Liver (tissue), 9 donors: Measurements from ENCODE around the gene SEM1. TPM values are rescaled to one million over a fixed set of nuclear protein-coding genes. Genes with fewer than 3 reads are reported as not detected.

ENCODE experiments used
- DNase-seq: peaks from one replicate; pipeline ENCODE4 v3.0.0-alpha.2; 2017; ENCODE audit warnings: low spot score
- H3K27ac ChIP-seq, 2 donors: one replicate each; pipeline ENCODE4 v1.7.0; 2013; ENCODE audit warnings: inconsistent platforms in 2 of 2, low read length in 2 of 2, control low read depth in 1 of 2, low read depth in 1 of 2, mild to moderate bottlenecking in 1 of 2
- H3K27me3 ChIP-seq, 4 donors: one replicate each; pipeline versions ENCODE4 v1.6.1 to v1.7.0; 2013; ENCODE audit warnings: low read length in 3 of 4, inconsistent platforms in 1 of 4, mild to moderate bottlenecking in 1 of 4, moderate library complexity in 1 of 4; ENCODE audit not compliant: control insufficient read depth in 4 of 4, insufficient read depth in 4 of 4
- H3K36me3 ChIP-seq, 4 donors: one replicate each; pipeline versions ENCODE4 v1.6.1 to v1.7.0; 2013; ENCODE audit warnings: low read length in 3 of 4, mild to moderate bottlenecking in 3 of 4, low read depth in 1 of 4, moderate library complexity in 1 of 4; ENCODE audit not compliant: control insufficient read depth in 4 of 4, insufficient read depth in 3 of 4
- H3K4me1 ChIP-seq, 4 donors: one replicate each; pipeline versions ENCODE4 v1.6.1 to v1.7.0; 2013; ENCODE audit warnings: low read length in 3 of 4, mild to moderate bottlenecking in 3 of 4, moderate library complexity in 1 of 4; ENCODE audit not compliant: control insufficient read depth in 4 of 4, insufficient read depth in 4 of 4
- H3K4me3 ChIP-seq, 3 donors: one replicate each; pipeline versions ENCODE4 v1.6.1 to v1.7.0; 2013; ENCODE audit warnings: low read length in 3 of 3, control low read depth in 1 of 3, low read depth in 1 of 3, mild to moderate bottlenecking in 1 of 3
- H3K9ac ChIP-seq, 2 donors: one replicate each; pipeline ENCODE4 v1.7.0; 2013; ENCODE audit warnings: low read length in 2 of 2, mild to moderate bottlenecking in 2 of 2, moderate library complexity in 2 of 2, control low read depth in 1 of 2, low read depth in 1 of 2
- H3K9me3 ChIP-seq, 4 donors: one replicate each; pipeline versions ENCODE4 v1.6.1 to v1.7.0; 2013; ENCODE audit warnings: low read length in 3 of 4; ENCODE audit not compliant: control insufficient read depth in 4 of 4
- CTCF ChIP-seq: fragments of 150-350 bp; IDR thresholded peaks from 2 replicates; pipeline ENCODE4 v1.5.1; 2017; ENCODE audit warnings: improper control_type of control experiment, low read depth, low read length; ENCODE audit not compliant: missing input control
- EGR1 ChIP-seq, 2 donors: IDR thresholded peaks; 2 replicates each; pipeline ENCODE4 v1.6.1; 2016 to 2018; ENCODE audit warnings: antibody characterized with exemption in 2 of 2, low read depth in 2 of 2
- FOXA2 ChIP-seq: IDR thresholded peaks from 2 replicates; pipeline ENCODE4 v1.6.1; 2016; ENCODE audit warnings: antibody characterized with exemption
- GABPA ChIP-seq, 2 donors: IDR thresholded peaks in 1 of 2; conservative IDR thresholded peaks in 1 of 2; 2 replicates each; pipeline ENCODE4 v1.6.1; 2016; ENCODE audit warnings: antibody characterized with exemption in 2 of 2, mild to moderate bottlenecking in 1 of 2, moderate library complexity in 1 of 2
- HNF4A ChIP-seq, 2 donors: conservative IDR thresholded peaks; 2 replicates each; pipeline ENCODE4 v1.6.1; 2016; ENCODE audit warnings: antibody characterized with exemption in 2 of 2, mild to moderate bottlenecking in 2 of 2
- HNF4G ChIP-seq: IDR thresholded peaks from 2 replicates; pipeline ENCODE4 v1.6.1; 2016; ENCODE audit warnings: antibody characterized with exemption
- JUND ChIP-seq, 2 donors: IDR thresholded peaks; 2 replicates each; pipeline ENCODE4 v1.6.1; 2016; ENCODE audit warnings: antibody characterized with exemption in 2 of 2
- MAX ChIP-seq: IDR thresholded peaks from 2 replicates; pipeline ENCODE4 v1.6.1; 2016; ENCODE audit warnings: antibody characterized with exemption
- NR2F2 ChIP-seq: IDR thresholded peaks from 2 replicates; pipeline ENCODE4 v1.6.1; 2016; ENCODE audit warnings: antibody characterized with exemption
- REST ChIP-seq: IDR thresholded peaks from 2 replicates; pipeline ENCODE4 v1.6.1; 2016; ENCODE audit warnings: antibody characterized with exemption, mild to moderate bottlenecking
- RXRA ChIP-seq, 2 donors: IDR thresholded peaks; 2 replicates each; pipeline ENCODE4 v1.6.1; 2017 to 2018; ENCODE audit warnings: antibody characterized with exemption in 2 of 2, mild to moderate bottlenecking in 1 of 2
- SP1 ChIP-seq: IDR thresholded peaks from 2 replicates; pipeline ENCODE4 v1.6.1; 2018; ENCODE audit warnings: antibody characterized with exemption, mild to moderate bottlenecking
- TAF1 ChIP-seq: conservative IDR thresholded peaks from 2 replicates; pipeline ENCODE4 v1.6.1; 2016; ENCODE audit warnings: antibody characterized with exemption, mild to moderate bottlenecking
- YY1 ChIP-seq: IDR thresholded peaks from 2 replicates; pipeline ENCODE4 v1.6.1; 2016; ENCODE audit warnings: antibody characterized with exemption, mild to moderate bottlenecking
- ZBTB33 ChIP-seq: IDR thresholded peaks from 2 replicates; pipeline ENCODE4 v1.6.1; 2016; ENCODE audit warnings: antibody characterized with exemption
- WGBS: extraction: QIAGEN DNeasy Blood & Tissue Kit; methylation state at CpG from one replicate; pipeline ENCODE4 v1.1.7; 2013; 5-methylcytosine and 5-hydroxymethylcytosine counted together
- polyA plus RNA-seq, 2 donors: library from polyadenylated mRNA; stranded (reverse) in 1 of 2; unstranded in 1 of 2; fragments of 200-250 nt in 1 of 2; fragments of >200 nt in 1 of 2; fragmentation: Nextera tagmentation in 1 of 2; extraction: Ambion mirVana in 1 of 2; gene quantifications; one replicate each; pipeline versions ENCODE4 v1.2.1 to v1.2.3, GENCODE V29; 2013 to 2015
- total RNA-seq, 2 donors: library from RNA; depleted of rRNA; stranded (reverse); fragments of >200 nt; gene quantifications; one replicate each; pipeline ENCODE4 v1.2.3, GENCODE V29; 2014
- donor health status: healthy.
- donor health status: healthy.
- donor health status: healthy.
- donor health status: healthy.
- donor health status: healthy.

SEM1 gene
- total and polyA plus RNA-seq, 4 donors: 21.1 to 325 (median 52.7) TPM

GRCh38 chr7:96689414-96689813 lies 20.2 kb downstream of the SEM1 start:
- DNase-seq: no peak
- TF ChIP-seq SP1 (no peak), HNF4A (conservative IDR thresholded peaks at IDR 0.05) (no peak), JUND (IDR thresholded peaks at IDR 0.05) (no peak), FOXA2 (no peak), TAF1 (no peak), HNF4G (no peak), CTCF (no peak), EGR1 (IDR thresholded peaks at IDR 0.05; ENCODE audit: low read depth in 2 of 2) (no peak), YY1 (no peak), ZBTB33 (no peak), MAX (no peak), RXRA (IDR thresholded peaks at IDR 0.05) (no peak)
- H3K27ac ChIP-seq: no peak overlapping the region
- H3K36me3 ChIP-seq: peaks cover 0 to 10% (median 2%) of the 10 kb centered on the region in 4 donors
- 98% methylated on average over 1 of the region's 1 CpG for WGBS
- no peak overlapping the region for H3K9ac ChIP-seq
- H3K27me3 ChIP-seq: no peaks in the 10 kb centered on the region
- no peaks in the 10 kb centered on the region for H3K4me1 ChIP-seq
- no peaks in the 10 kb centered on the region for H3K9me3 ChIP-seq
- no peak overlapping the region for H3K4me3 ChIP-seq

- DNase-seq: no peak
- no peak for TF ChIP-seq NR2F2
- TF ChIP-seq YY1: no peak
- Histone ChIP-seq H3K9ac (no peak overlapping the region), H3K27me3 (no peaks in the 10 kb centered on the region), H3K27ac (no peak overlapping the region), H3K4me3 (no peak overlapping the region), H3K4me1 (no peaks in the 10 kb centered on the region), H3K9me3 (no peaks in the 10 kb centered on the region), H3K36me3 (peaks cover 0 to 2% (median 0%) of the 10 kb centered on the region in 4 donors)
These were observed 23.3 kb downstream of the SEM1 start for GRCh38 chr7:96686305-96686704.

- no peaks in the 10 kb centered on the region for H3K4me1 ChIP-seq
- WGBS: 95% methylated on average over 1 of the region's 1 CpG
- H3K27ac ChIP-seq: no peak overlapping the region
- no peaks in the 10 kb centered on the region for H3K36me3 ChIP-seq
- no peaks in the 10 kb centered on the region for H3K9me3 ChIP-seq
- no peaks in the 10 kb centered on the region for H3K27me3 ChIP-seq
- no peak overlapping the region for H3K9ac ChIP-seq
- DNase-seq: no peak
- no peak overlapping the region for H3K4me3 ChIP-seq
- no peak for TF ChIP-seq GABPA (IDR thresholded peaks at IDR 0.05 in 1 of 2, conservative IDR thresholded peaks at IDR 0.05 in 1 of 2)
- TF ChIP-seq RXRA (IDR thresholded peaks at IDR 0.05): no peak
- no peak for TF ChIP-seq NR2F2
- TF ChIP-seq SP1: no peak
- TF ChIP-seq HNF4G: no peak
- no peak for TF ChIP-seq YY1
- TF ChIP-seq TAF1: no peak
- TF ChIP-seq JUND (IDR thresholded peaks at IDR 0.05): no peak
- TF ChIP-seq REST: no peak
- TF ChIP-seq CTCF: no peak
- no peak for TF ChIP-seq EGR1 (IDR thresholded peaks at IDR 0.05; ENCODE audit: low read depth in 2 of 2)
- TF ChIP-seq HNF4A (conservative IDR thresholded peaks at IDR 0.05): no peak
- no peak for TF ChIP-seq FOXA2
- no peak for TF ChIP-seq ZBTB33
These were observed 23.9 kb downstream of the SEM1 start for GRCh38 chr7:96685755-96686154.
